Liver (tissue), 9 donors: ENCODE data around the gene SERPINE2. TPM values are rescaled to one million over a fixed set of nuclear protein-coding genes. Genes with fewer than 3 reads are reported as not detected.
A peak's percentile ranks its signal among the peaks of the same experiment; 100 is the strongest.

Experiments
- DNase-seq: peaks from one replicate; pipeline ENCODE4 v3.0.0-alpha.2; 2017; ENCODE audit warnings: low spot score
- H3K27ac ChIP-seq, 2 donors: one replicate each; pipeline ENCODE4 v1.7.0; 2013; ENCODE audit warnings: inconsistent platforms in 2 of 2, low read length in 2 of 2, control low read depth in 1 of 2, low read depth in 1 of 2, mild to moderate bottlenecking in 1 of 2
- H3K27me3 ChIP-seq, 4 donors: one replicate each; pipeline versions ENCODE4 v1.6.1 to v1.7.0; 2013; ENCODE audit warnings: low read length in 3 of 4, inconsistent platforms in 1 of 4, mild to moderate bottlenecking in 1 of 4, moderate library complexity in 1 of 4; ENCODE audit not compliant: control insufficient read depth in 4 of 4, insufficient read depth in 4 of 4
- H3K36me3 ChIP-seq, 4 donors: one replicate each; pipeline versions ENCODE4 v1.6.1 to v1.7.0; 2013; ENCODE audit warnings: low read length in 3 of 4, mild to moderate bottlenecking in 3 of 4, low read depth in 1 of 4, moderate library complexity in 1 of 4; ENCODE audit not compliant: control insufficient read depth in 4 of 4, insufficient read depth in 3 of 4
- H3K4me1 ChIP-seq, 4 donors: one replicate each; pipeline versions ENCODE4 v1.6.1 to v1.7.0; 2013; ENCODE audit warnings: low read length in 3 of 4, mild to moderate bottlenecking in 3 of 4, moderate library complexity in 1 of 4; ENCODE audit not compliant: control insufficient read depth in 4 of 4, insufficient read depth in 4 of 4
- H3K4me3 ChIP-seq, 3 donors: one replicate each; pipeline versions ENCODE4 v1.6.1 to v1.7.0; 2013; ENCODE audit warnings: low read length in 3 of 3, control low read depth in 1 of 3, low read depth in 1 of 3, mild to moderate bottlenecking in 1 of 3
- H3K9ac ChIP-seq, 2 donors: one replicate each; pipeline ENCODE4 v1.7.0; 2013; ENCODE audit warnings: low read length in 2 of 2, mild to moderate bottlenecking in 2 of 2, moderate library complexity in 2 of 2, control low read depth in 1 of 2, low read depth in 1 of 2
- H3K9me3 ChIP-seq, 4 donors: one replicate each; pipeline versions ENCODE4 v1.6.1 to v1.7.0; 2013; ENCODE audit warnings: low read length in 3 of 4; ENCODE audit not compliant: control insufficient read depth in 4 of 4
- EGR1 ChIP-seq, 2 donors: IDR thresholded peaks; 2 replicates each; pipeline ENCODE4 v1.6.1; 2016 to 2018; ENCODE audit warnings: antibody characterized with exemption in 2 of 2, low read depth in 2 of 2
- FOXA1 ChIP-seq: IDR thresholded peaks from 2 replicates; pipeline ENCODE4 v1.6.1; 2016; ENCODE audit warnings: antibody characterized with exemption
- FOXA2 ChIP-seq: IDR thresholded peaks from 2 replicates; pipeline ENCODE4 v1.6.1; 2016; ENCODE audit warnings: antibody characterized with exemption
- GABPA ChIP-seq, 2 donors: IDR thresholded peaks in 1 of 2; conservative IDR thresholded peaks in 1 of 2; 2 replicates each; pipeline ENCODE4 v1.6.1; 2016; ENCODE audit warnings: antibody characterized with exemption in 2 of 2, mild to moderate bottlenecking in 1 of 2, moderate library complexity in 1 of 2
- HNF4A ChIP-seq, 2 donors: conservative IDR thresholded peaks; 2 replicates each; pipeline ENCODE4 v1.6.1; 2016; ENCODE audit warnings: antibody characterized with exemption in 2 of 2, mild to moderate bottlenecking in 2 of 2
- HNF4G ChIP-seq: IDR thresholded peaks from 2 replicates; pipeline ENCODE4 v1.6.1; 2016; ENCODE audit warnings: antibody characterized with exemption
- JUND ChIP-seq, 2 donors: IDR thresholded peaks; 2 replicates each; pipeline ENCODE4 v1.6.1; 2016; ENCODE audit warnings: antibody characterized with exemption in 2 of 2
- NR2F2 ChIP-seq: IDR thresholded peaks from 2 replicates; pipeline ENCODE4 v1.6.1; 2016; ENCODE audit warnings: antibody characterized with exemption
- RAD21 ChIP-seq, 2 donors: IDR thresholded peaks; 2 replicates each; pipeline ENCODE4 v1.6.1; 2016; ENCODE audit warnings: antibody characterized with exemption in 2 of 2, mild to moderate bottlenecking in 2 of 2
- RXRA ChIP-seq, 2 donors: IDR thresholded peaks; 2 replicates each; pipeline ENCODE4 v1.6.1; 2017 to 2018; ENCODE audit warnings: antibody characterized with exemption in 2 of 2, mild to moderate bottlenecking in 1 of 2
- SP1 ChIP-seq: IDR thresholded peaks from 2 replicates; pipeline ENCODE4 v1.6.1; 2018; ENCODE audit warnings: antibody characterized with exemption, mild to moderate bottlenecking
- TAF1 ChIP-seq: conservative IDR thresholded peaks from 2 replicates; pipeline ENCODE4 v1.6.1; 2016; ENCODE audit warnings: antibody characterized with exemption, mild to moderate bottlenecking
- YY1 ChIP-seq: IDR thresholded peaks from 2 replicates; pipeline ENCODE4 v1.6.1; 2016; ENCODE audit warnings: antibody characterized with exemption, mild to moderate bottlenecking
- WGBS: extraction: QIAGEN DNeasy Blood & Tissue Kit; methylation state at CpG from one replicate; pipeline ENCODE4 v1.1.7; 2013; 5-methylcytosine and 5-hydroxymethylcytosine counted together
- polyA plus RNA-seq, 2 donors: library from polyadenylated mRNA; stranded (reverse) in 1 of 2; unstranded in 1 of 2; fragments of 200-250 nt in 1 of 2; fragments of >200 nt in 1 of 2; fragmentation: Nextera tagmentation in 1 of 2; extraction: Ambion mirVana in 1 of 2; gene quantifications; one replicate each; pipeline versions ENCODE4 v1.2.1 to v1.2.3, GENCODE V29; 2013 to 2015
- total RNA-seq, 2 donors: library from RNA; depleted of rRNA; stranded (reverse); fragments of >200 nt; gene quantifications; one replicate each; pipeline ENCODE4 v1.2.3, GENCODE V29; 2014
- TF ChIP-seq, protein P1 (sequence below): IDR thresholded peaks from 2 replicates; pipeline ENCODE4 v1.6.1; 2016; ENCODE audit warnings: antibody characterized with exemption
- TF ChIP-seq, protein P2 (sequence below): IDR thresholded peaks from 2 replicates; pipeline ENCODE4 v1.6.1; 2016; ENCODE audit warnings: antibody characterized with exemption
- TF ChIP-seq, protein P3 (sequence below): IDR thresholded peaks from 2 replicates; pipeline ENCODE4 v1.6.1; 2016; ENCODE audit warnings: antibody characterized with exemption
- TF ChIP-seq, protein P4 (sequence below): fragments of 150-350 bp; IDR thresholded peaks from 2 replicates; pipeline ENCODE4 v1.5.1; 2017; ENCODE audit warnings: improper control_type of control experiment, low read depth, low read length; ENCODE audit not compliant: missing input control
- TF ChIP-seq, protein P5 (sequence below): IDR thresholded peaks from 2 replicates; pipeline ENCODE4 v1.6.1; 2016; ENCODE audit warnings: antibody characterized with exemption, mild to moderate bottlenecking
- donor health status: healthy.
- donor health status: healthy.
- donor health status: healthy.
- donor health status: healthy.
- donor health status: healthy.

SERPINE2 gene
- total and polyA plus RNA-seq, 4 donors = 0.92 to 4.8 (median 2.3) TPM

DNA sequence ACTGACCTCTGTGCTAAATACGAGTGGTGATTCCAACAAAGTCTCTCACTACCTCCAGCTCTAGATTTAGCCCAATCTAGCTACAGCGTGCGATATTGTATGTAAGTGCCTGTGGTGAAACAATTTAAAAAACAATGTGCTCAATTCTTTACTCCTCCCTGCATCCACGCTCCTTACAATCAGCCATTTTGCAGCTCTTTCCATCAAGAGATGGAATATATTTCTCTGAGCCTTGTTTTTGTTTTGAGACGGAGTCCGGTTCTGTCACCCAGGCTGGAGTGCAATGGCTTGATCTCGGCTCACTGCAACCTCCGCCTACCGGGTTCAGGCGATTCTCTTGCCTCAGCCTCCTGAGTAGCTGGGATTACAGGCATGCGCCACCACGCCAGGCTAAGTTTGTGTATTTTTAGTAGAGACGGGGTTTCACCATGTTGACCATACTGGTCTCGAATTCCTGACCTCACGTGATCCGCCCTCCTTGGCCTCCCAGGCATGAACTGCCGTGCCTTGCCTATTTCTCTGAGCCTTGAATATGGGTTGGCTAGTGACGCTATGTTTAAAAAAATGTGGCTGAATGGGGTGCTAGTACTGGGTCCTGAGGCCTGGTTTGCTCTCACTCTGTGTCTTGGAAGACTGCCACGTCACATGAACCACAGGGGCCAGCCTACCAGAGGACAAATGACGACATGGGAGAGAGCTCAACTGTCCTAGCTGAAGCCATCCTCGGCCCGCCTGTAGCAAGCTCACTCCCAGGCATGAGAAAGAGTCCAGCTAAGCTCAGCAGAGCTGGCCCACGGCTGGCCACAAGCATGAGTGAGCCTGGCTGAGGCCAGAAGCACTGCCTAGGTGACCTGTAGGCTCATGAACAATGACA is 108.7 kb downstream of the SERPINE2 start:
- peak overlapping the region in 1 of 2 donors; percentile 42 for H3K9ac ChIP-seq
- DNase-seq = peak; percentile 48
- peaks cover 8 to 34% (median 24%) of the 10 kb centered on the region in 4 donors for H3K4me1 ChIP-seq
- H3K36me3 ChIP-seq = no peaks in the 10 kb centered on the region
- TF ChIP-seq EGR1 (IDR thresholded peaks at IDR 0.05; ENCODE audit: low read depth in 2 of 2) (no peak), RAD21 (IDR thresholded peaks at IDR 0.05) (peak in 1 of 2 donors; percentile 56), FOXA2 (no peak), SP1 (peak; percentile 72), YY1 (peak; percentile 75), GABPA (IDR thresholded peaks at IDR 0.05 in 1 of 2, conservative IDR thresholded peaks at IDR 0.05 in 1 of 2) (no peak), FOXA1 (no peak), RXRA (IDR thresholded peaks at IDR 0.05) (peak; percentile 80 to 87), JUND (IDR thresholded peaks at IDR 0.05) (peak; percentile 43 to 89), HNF4A (conservative IDR thresholded peaks at IDR 0.05) (peak; percentile 57 to 59), TAF1 (peak; percentile 90), NR2F2 (no peak), HNF4G (no peak)
- TF ChIP-seq, protein P1, sequence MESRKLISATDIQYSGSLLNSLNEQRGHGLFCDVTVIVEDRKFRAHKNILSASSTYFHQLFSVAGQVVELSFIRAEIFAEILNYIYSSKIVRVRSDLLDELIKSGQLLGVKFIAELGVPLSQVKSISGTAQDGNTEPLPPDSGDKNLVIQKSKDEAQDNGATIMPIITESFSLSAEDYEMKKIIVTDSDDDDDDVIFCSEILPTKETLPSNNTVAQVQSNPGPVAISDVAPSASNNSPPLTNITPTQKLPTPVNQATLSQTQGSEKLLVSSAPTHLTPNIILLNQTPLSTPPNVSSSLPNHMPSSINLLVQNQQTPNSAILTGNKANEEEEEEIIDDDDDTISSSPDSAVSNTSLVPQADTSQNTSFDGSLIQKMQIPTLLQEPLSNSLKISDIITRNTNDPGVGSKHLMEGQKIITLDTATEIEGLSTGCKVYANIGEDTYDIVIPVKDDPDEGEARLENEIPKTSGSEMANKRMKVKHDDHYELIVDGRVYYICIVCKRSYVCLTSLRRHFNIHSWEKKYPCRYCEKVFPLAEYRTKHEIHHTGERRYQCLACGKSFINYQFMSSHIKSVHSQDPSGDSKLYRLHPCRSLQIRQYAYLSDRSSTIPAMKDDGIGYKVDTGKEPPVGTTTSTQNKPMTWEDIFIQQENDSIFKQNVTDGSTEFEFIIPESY = peak; percentile 21
- TF ChIP-seq, protein P2, sequence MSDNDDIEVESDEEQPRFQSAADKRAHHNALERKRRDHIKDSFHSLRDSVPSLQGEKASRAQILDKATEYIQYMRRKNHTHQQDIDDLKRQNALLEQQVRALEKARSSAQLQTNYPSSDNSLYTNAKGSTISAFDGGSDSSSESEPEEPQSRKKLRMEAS = no peak
- TF ChIP-seq, protein P3, sequence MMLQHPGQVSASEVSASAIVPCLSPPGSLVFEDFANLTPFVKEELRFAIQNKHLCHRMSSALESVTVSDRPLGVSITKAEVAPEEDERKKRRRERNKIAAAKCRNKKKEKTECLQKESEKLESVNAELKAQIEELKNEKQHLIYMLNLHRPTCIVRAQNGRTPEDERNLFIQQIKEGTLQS = peak; percentile 15
- TF ChIP-seq, protein P4, sequence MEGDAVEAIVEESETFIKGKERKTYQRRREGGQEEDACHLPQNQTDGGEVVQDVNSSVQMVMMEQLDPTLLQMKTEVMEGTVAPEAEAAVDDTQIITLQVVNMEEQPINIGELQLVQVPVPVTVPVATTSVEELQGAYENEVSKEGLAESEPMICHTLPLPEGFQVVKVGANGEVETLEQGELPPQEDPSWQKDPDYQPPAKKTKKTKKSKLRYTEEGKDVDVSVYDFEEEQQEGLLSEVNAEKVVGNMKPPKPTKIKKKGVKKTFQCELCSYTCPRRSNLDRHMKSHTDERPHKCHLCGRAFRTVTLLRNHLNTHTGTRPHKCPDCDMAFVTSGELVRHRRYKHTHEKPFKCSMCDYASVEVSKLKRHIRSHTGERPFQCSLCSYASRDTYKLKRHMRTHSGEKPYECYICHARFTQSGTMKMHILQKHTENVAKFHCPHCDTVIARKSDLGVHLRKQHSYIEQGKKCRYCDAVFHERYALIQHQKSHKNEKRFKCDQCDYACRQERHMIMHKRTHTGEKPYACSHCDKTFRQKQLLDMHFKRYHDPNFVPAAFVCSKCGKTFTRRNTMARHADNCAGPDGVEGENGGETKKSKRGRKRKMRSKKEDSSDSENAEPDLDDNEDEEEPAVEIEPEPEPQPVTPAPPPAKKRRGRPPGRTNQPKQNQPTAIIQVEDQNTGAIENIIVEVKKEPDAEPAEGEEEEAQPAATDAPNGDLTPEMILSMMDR = no peak
- TF ChIP-seq, protein P5, sequence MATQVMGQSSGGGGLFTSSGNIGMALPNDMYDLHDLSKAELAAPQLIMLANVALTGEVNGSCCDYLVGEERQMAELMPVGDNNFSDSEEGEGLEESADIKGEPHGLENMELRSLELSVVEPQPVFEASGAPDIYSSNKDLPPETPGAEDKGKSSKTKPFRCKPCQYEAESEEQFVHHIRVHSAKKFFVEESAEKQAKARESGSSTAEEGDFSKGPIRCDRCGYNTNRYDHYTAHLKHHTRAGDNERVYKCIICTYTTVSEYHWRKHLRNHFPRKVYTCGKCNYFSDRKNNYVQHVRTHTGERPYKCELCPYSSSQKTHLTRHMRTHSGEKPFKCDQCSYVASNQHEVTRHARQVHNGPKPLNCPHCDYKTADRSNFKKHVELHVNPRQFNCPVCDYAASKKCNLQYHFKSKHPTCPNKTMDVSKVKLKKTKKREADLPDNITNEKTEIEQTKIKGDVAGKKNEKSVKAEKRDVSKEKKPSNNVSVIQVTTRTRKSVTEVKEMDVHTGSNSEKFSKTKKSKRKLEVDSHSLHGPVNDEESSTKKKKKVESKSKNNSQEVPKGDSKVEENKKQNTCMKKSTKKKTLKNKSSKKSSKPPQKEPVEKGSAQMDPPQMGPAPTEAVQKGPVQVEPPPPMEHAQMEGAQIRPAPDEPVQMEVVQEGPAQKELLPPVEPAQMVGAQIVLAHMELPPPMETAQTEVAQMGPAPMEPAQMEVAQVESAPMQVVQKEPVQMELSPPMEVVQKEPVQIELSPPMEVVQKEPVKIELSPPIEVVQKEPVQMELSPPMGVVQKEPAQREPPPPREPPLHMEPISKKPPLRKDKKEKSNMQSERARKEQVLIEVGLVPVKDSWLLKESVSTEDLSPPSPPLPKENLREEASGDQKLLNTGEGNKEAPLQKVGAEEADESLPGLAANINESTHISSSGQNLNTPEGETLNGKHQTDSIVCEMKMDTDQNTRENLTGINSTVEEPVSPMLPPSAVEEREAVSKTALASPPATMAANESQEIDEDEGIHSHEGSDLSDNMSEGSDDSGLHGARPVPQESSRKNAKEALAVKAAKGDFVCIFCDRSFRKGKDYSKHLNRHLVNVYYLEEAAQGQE = peak; percentile 94
- no peak overlapping the region for H3K4me3 ChIP-seq
- no peaks in the 10 kb centered on the region for H3K27me3 ChIP-seq
- peaks cover 0 to 3% (median 0%) of the 10 kb centered on the region in 4 donors for H3K9me3 ChIP-seq
- WGBS = 44% methylated on average over 23 of the region's 23 CpGs
- peak overlapping the region; percentile 45 to 78 for H3K27ac ChIP-seq
